Endothelial cell of hepatic sinusoid (primary cell): ENCODE data around the gene ANKRD27.

Experiments used
- in situ Hi-C: cut with HindIII; loops from 2 replicates; pipeline ENCODE4 v1.10.0; 2017; ENCODE audit warnings: low sequenced_read_pairs

ANKRD27 gene

GRCh38 chr19:32566246-32566830 lies 108.6 kb downstream of the ANKRD27 start:
- in situ Hi-C loops = no loop called here

GRCh38 chr19:32563761-32564160 lies 111.2 kb downstream of the ANKRD27 start:
- in situ Hi-C loops = no loop called here

GRCh38 chr19:32558607-32559228 lies 116.3 kb downstream of the ANKRD27 start:
- in situ Hi-C loops = no loop called here

GRCh38 chr19:32555786-32556185 lies 119.2 kb downstream of the ANKRD27 start:
- in situ Hi-C loops = no loop called here

- in situ Hi-C loops = no loop called here
These were observed 124.3 kb downstream of the ANKRD27 start for GRCh38 chr19:32550666-32551065.
